Measurements from ENCODE around the gene PPP2R2C.

- no peak for TF ChIP-seq POLR2A (IDR thresholded peaks at IDR 0.05)
- no peak for TF ChIP-seq CTCF (IDR thresholded peaks at IDR 0.05)
These were observed 151.8 kb downstream of the PPP2R2C start for GRCh38 chr4:6320663-6321062.

Data from right lobe of liver (tissue), 4 donors.